Endothelial cell of umbilical vein (primary cell): ENCODE data around the gene PLCG2. TPM values are rescaled to one million over a fixed set of nuclear protein-coding genes. Genes with fewer than 3 reads are reported as not detected.

Source experiments
- BruUV-seq: library from RNA; stranded (reverse); fragments of 400-500 nt; replicated peaks from 2 replicates; lab custom pipeline; 2021; lab: Mats Ljungman, UMichigan
- CTCF ChIA-PET: fragments of 300-600, 350-600 bp; sonication (Branson Sonifier 250); formaldehyde crosslinking; loops from one replicate; lab custom pipeline; 2021; ENCODE audit warnings: antibody characterized with exemption, inconsistent platforms; lab: Charles Lee
- POLR2A ChIA-PET: fragments of 300-600, 350-600 bp; sonication (Branson Sonifier 250); formaldehyde crosslinking; loops from one replicate; lab custom pipeline; 2021; ENCODE audit warnings: antibody characterized with exemption, inconsistent platforms; lab: Charles Lee
- DNase-seq: peaks from one replicate; pipeline ENCODE4 v3.0.0-alpha.2; 2011; ENCODE audit warnings: low read depth, low spot score
- FAIRE-seq: peaks from 2 replicates; lab custom pipeline; 2011; peaks lifted over from hg19 to GRCh38; lab: Jason Lieb, UNC
- H2AFZ ChIP-seq: 2 replicates; pipeline ENCODE4 v1.6.0; 2012; ENCODE audit warnings: low read depth, low read length, control low read depth, inconsistent platforms
- H3K27ac ChIP-seq: 2 replicates; pipeline ENCODE4 v1.5.1; 2011; ENCODE audit warnings: low read depth, mild to moderate bottlenecking, control low read depth, low read length, moderate library complexity; ENCODE audit not compliant: insufficient read depth
- H3K27me3 ChIP-seq, 2 experiments: 2 replicates each; pipeline versions ENCODE4 v1.6.0 to v1.6.1; 2011; ENCODE audit warnings: low read length in 2 of 2, mixed read lengths in 1 of 2; ENCODE audit not compliant: control insufficient read depth in 2 of 2, insufficient read depth in 2 of 2
- H3K36me3 ChIP-seq, 2 experiments: 2 replicates in 1 of 2; 3 replicates in 1 of 2; pipeline ENCODE4 v1.5.1; 2011; ENCODE audit warnings: low read length in 2 of 2, mild to moderate bottlenecking in 1 of 2, moderate library complexity in 1 of 2; ENCODE audit not compliant: control insufficient read depth in 2 of 2, insufficient read depth in 2 of 2; ENCODE audit errors: extremely low read depth in 1 of 2
- H3K4me1 ChIP-seq: 3 replicates; pipeline ENCODE4 v1.5.1; 2011; ENCODE audit warnings: mild to moderate bottlenecking, low read length; ENCODE audit not compliant: control insufficient read depth, insufficient read depth; ENCODE audit errors: extremely low read depth
- H3K4me2 ChIP-seq: 2 replicates; pipeline ENCODE4 v1.6.1; 2011; ENCODE audit warnings: low read length, control low read depth, mixed read lengths; ENCODE audit not compliant: insufficient read depth
- H3K4me3 ChIP-seq, 3 experiments: fragments of 200-600 bp in 1 of 3; sonication (generic), shearing (Covaris generic) in 1 of 3; replicated peaks in 1 of 3; 2 replicates each; pipeline ENCODE4 v1.5.1; 2011 to 2016; ENCODE audit warnings: control low read depth in 3 of 3, low read length in 3 of 3, mild to moderate bottlenecking in 2 of 3, inconsistent platforms in 1 of 3, low read depth in 1 of 3, moderate library complexity in 1 of 3; ENCODE audit not compliant: insufficient read depth in 1 of 3
- H3K79me2 ChIP-seq: 2 replicates; pipeline ENCODE4 v1.6.0; 2012; ENCODE audit warnings: low read length, inconsistent platforms; ENCODE audit not compliant: control insufficient read depth, insufficient read depth
- H3K9ac ChIP-seq: replicated peaks from 2 replicates; pipeline ENCODE3; 2011; ENCODE audit warnings: low read length, control low read depth; ENCODE audit not compliant: insufficient read depth; ENCODE audit errors: extremely low read depth
- H3K9me1 ChIP-seq: replicated peaks from 3 replicates; pipeline ENCODE4 v1.6.0; 2011; ENCODE audit warnings: mild to moderate bottlenecking, low read length; ENCODE audit not compliant: control insufficient read depth, insufficient read depth; ENCODE audit errors: extremely low read depth
- H3K9me3 ChIP-seq: replicated peaks from 2 replicates; pipeline ENCODE4 v1.5.1; 2012; ENCODE audit warnings: low read length, inconsistent platforms; ENCODE audit not compliant: control insufficient read depth, insufficient read depth
- H4K20me1 ChIP-seq: replicated peaks from 2 replicates; pipeline ENCODE3; 2011; ENCODE audit warnings: mild to moderate bottlenecking, low read length; ENCODE audit not compliant: control insufficient read depth, insufficient read depth; ENCODE audit errors: extremely low read depth
- EZH2 ChIP-seq: IDR thresholded peaks from 2 replicates; pipeline ENCODE4 v1.6.1; 2012; ENCODE audit warnings: borderline replicate concordance, low read depth, mild to moderate bottlenecking, moderate library complexity, low read length, inconsistent platforms; ENCODE audit not compliant: severe bottlenecking
- FOS ChIP-seq: IDR thresholded peaks from 2 replicates; pipeline ENCODE4 v1.6.1; 2011; ENCODE audit warnings: mild to moderate bottlenecking, low read length, moderate library complexity, borderline replicate concordance; ENCODE audit not compliant: insufficient read depth
- GATA2 ChIP-seq: IDR thresholded peaks from 2 replicates; pipeline ENCODE4 v1.7.0; 2011; ENCODE audit warnings: low read depth, mild to moderate bottlenecking, moderate library complexity, mixed read lengths, low read length; ENCODE audit not compliant: insufficient read length, insufficient read depth
- JUN ChIP-seq: IDR thresholded peaks from 2 replicates; pipeline ENCODE4 v1.6.1; 2011; ENCODE audit warnings: borderline replicate concordance, low read depth; ENCODE audit not compliant: insufficient read length, insufficient read depth
- MYC ChIP-seq: IDR thresholded peaks from one replicate; pipeline ENCODE4 v1.6.1; 2011; ENCODE audit warnings: mild to moderate bottlenecking, low read depth, low read length
- POLR2A ChIP-seq: IDR thresholded peaks from 2 replicates; pipeline ENCODE4 v1.6.1; 2012; ENCODE audit warnings: low read depth, mild to moderate bottlenecking, control low read depth, low read length
- POLR2AphosphoS5 ChIP-seq: IDR thresholded peaks from 2 replicates; pipeline ENCODE4 v1.6.1; 2012; ENCODE audit warnings: low read depth, mild to moderate bottlenecking, control low read depth, low read length, moderate library complexity; ENCODE audit not compliant: insufficient read depth
- dilution Hi-C: fragments of 300-500 bp; cut with MboI; formaldehyde crosslinking; loops from one replicate; pipeline ENCODE4 v1.15.0; 2019; ENCODE audit warnings: low sequenced_read_pairs; ENCODE audit not compliant: extremely low pct_ligation_motif_present
- intact Hi-C: fragments of 100-400 bp; cut with micrococcal nuclease; formaldehyde crosslinking; loops from one replicate; pipeline ENCODE4 v1.10.0; 2022
- polyA plus RNA-seq, 4 experiments: library from polyadenylated mRNA; depleted of rRNA in 3 of 4; stranded (reverse) in 3 of 4; unstranded in 1 of 4; fragments of >200 nt; gene quantifications; 2 replicates each; pipeline versions ENCODE4 v1.2.1 to v1.2.3, GENCODE V29; 2011 to 2012; ENCODE audit warnings: missing spikeins in 1 of 4
- total RNA-seq: library from RNA; stranded (reverse); gene quantifications from 2 replicates; pipeline ENCODE4 v1.2.3, GENCODE V29; 2021
- TF ChIP-seq, protein P1 (sequence below): IDR thresholded peaks from 2 replicates; pipeline ENCODE4 v1.6.1; 2011; ENCODE audit not compliant: insufficient read depth, insufficient read length
- TF ChIP-seq, protein P2 (sequence below), 2 donors: IDR thresholded peaks; 1 replicate in 1 of 2; 2 replicates in 1 of 2; pipeline ENCODE4 v1.5.1; 2011; ENCODE audit warnings: low read length in 2 of 2, mild to moderate bottlenecking in 2 of 2, moderate library complexity in 2 of 2, control low read depth in 1 of 2, inconsistent platforms in 1 of 2, low read depth in 1 of 2; ENCODE audit not compliant: insufficient read depth in 1 of 2; ENCODE audit errors: extremely low read depth in 1 of 2

Gene PLCG2
- total and polyA plus RNA-seq, 2 donors (not counting 3 experiments of a cell fraction or from before 2014, with no cell fraction given): 10.8 to 13.6 TPM

DNA sequence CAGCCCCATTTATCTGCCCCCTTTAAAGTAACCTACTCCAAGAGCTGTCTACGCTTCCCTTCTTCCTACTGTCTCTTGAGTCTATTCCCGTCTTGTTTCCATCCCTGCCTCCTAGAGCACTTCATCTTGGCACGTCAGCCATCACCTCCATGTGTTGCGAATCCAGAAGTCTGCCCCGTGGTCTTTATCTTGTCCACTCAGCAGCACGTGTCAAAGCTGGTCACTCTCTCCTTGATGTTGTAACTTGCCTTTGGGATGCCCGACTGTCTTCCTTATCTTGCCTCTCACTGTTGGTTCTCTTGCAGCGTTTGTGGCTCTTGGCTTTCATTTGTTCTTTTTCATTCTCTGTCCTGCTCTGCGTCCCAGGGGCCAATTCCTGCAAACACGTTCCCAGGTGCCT lies 99.4 kb downstream of the PLCG2 start:
- POLR2A ChIA-PET: no interaction called here
- Histone ChIP-seq H3K9me3 (no peaks in the 10 kb centered on the region), H2AFZ (no peak overlapping the region), H4K20me1 (no peaks in the 10 kb centered on the region), H3K4me2 (no peak overlapping the region), H3K9ac (no peak overlapping the region), H3K36me3 (no peaks in the 10 kb centered on the region), H3K9me1 (no peaks in the 10 kb centered on the region), H3K27ac (no peak overlapping the region), H3K27me3 (no peaks in the 10 kb centered on the region), H3K4me1 (peaks cover 2% of the 10 kb centered on the region), H3K4me3 (no peak overlapping the region), H3K79me2 (no peaks in the 10 kb centered on the region)
- intact Hi-C loops (loop anchor here (10.0 kb wide), 1 partner anchor 254 kb away; no protein-coding TSS in a partner anchor), dilution Hi-C loops (no loop called here)
- DNase-seq (no peak), FAIRE-seq (no peak)
- no TSS peak for BruUV-seq
- CTCF ChIA-PET: interaction anchor here (0.8 kb wide), 2 partner anchors 9 to 11 kb away, joined by 3 to 4 read pairs; no protein-coding TSS in a partner anchor
- TF ChIP-seq POLR2AphosphoS5 (no peak), FOS (no peak), JUN (no peak), GATA2 (no peak), POLR2A (no peak), MYC (no peak), EZH2 (no peak)
- TF ChIP-seq, protein P1, sequence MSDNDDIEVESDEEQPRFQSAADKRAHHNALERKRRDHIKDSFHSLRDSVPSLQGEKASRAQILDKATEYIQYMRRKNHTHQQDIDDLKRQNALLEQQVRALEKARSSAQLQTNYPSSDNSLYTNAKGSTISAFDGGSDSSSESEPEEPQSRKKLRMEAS: no peak
- TF ChIP-seq, protein P2, sequence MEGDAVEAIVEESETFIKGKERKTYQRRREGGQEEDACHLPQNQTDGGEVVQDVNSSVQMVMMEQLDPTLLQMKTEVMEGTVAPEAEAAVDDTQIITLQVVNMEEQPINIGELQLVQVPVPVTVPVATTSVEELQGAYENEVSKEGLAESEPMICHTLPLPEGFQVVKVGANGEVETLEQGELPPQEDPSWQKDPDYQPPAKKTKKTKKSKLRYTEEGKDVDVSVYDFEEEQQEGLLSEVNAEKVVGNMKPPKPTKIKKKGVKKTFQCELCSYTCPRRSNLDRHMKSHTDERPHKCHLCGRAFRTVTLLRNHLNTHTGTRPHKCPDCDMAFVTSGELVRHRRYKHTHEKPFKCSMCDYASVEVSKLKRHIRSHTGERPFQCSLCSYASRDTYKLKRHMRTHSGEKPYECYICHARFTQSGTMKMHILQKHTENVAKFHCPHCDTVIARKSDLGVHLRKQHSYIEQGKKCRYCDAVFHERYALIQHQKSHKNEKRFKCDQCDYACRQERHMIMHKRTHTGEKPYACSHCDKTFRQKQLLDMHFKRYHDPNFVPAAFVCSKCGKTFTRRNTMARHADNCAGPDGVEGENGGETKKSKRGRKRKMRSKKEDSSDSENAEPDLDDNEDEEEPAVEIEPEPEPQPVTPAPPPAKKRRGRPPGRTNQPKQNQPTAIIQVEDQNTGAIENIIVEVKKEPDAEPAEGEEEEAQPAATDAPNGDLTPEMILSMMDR (IDR thresholded peaks at IDR 0.05; ENCODE audit: extremely low read depth in 1 of 2, insufficient read depth in 1 of 2, low read depth in 1 of 2, low read length in 2 of 2): no peak
